Sigmoid colon (tissue), 4 donors: ENCODE data around the gene KDM1A.

Experiments used
- EP300 ChIP-seq, 4 donors: sonication (generic); formaldehyde crosslinking; IDR thresholded peaks; one replicate each; pipeline ENCODE4 v1.6.1; 2017; ENCODE audit warnings: antibody characterized with exemption in 4 of 4
- POLR2AphosphoS5 ChIP-seq, 4 donors: sonication (generic); formaldehyde crosslinking; IDR thresholded peaks; one replicate each; pipeline ENCODE4 v1.6.1; 2017; ENCODE audit warnings: antibody characterized with exemption in 4 of 4
- TF ChIP-seq, protein P1 (sequence below), 4 experiments: fragments of 450-650 bp in 3 of 4; fragments of 200-600 bp in 1 of 4; IDR thresholded peaks; one replicate each; pipeline ENCODE4 v1.5.1; 2016 to 2019; ENCODE audit warnings: antibody characterized with exemption in 4 of 4, mild to moderate bottlenecking in 3 of 4, moderate library complexity in 2 of 4

DNA sequence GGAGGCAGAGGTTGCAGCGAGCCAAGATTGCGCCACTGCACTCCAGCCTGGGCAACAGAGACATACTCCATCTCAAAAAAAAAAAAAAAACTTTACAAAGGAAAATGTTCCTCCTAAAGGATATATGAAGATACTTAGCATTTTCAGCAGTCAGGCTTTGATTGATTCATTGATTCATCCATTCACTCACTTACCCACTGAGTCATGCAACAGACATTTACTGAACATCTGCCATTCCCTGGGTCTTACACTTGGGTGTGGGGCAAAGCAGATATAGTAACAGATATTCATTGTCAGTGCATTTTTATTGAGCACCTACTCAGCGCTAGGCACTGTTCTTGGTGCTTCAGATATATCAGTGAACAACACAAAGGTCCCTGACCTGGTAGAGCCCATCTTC, 41.0 kb upstream of the KDM1A start:
- TF ChIP-seq, protein P1, sequence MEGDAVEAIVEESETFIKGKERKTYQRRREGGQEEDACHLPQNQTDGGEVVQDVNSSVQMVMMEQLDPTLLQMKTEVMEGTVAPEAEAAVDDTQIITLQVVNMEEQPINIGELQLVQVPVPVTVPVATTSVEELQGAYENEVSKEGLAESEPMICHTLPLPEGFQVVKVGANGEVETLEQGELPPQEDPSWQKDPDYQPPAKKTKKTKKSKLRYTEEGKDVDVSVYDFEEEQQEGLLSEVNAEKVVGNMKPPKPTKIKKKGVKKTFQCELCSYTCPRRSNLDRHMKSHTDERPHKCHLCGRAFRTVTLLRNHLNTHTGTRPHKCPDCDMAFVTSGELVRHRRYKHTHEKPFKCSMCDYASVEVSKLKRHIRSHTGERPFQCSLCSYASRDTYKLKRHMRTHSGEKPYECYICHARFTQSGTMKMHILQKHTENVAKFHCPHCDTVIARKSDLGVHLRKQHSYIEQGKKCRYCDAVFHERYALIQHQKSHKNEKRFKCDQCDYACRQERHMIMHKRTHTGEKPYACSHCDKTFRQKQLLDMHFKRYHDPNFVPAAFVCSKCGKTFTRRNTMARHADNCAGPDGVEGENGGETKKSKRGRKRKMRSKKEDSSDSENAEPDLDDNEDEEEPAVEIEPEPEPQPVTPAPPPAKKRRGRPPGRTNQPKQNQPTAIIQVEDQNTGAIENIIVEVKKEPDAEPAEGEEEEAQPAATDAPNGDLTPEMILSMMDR (IDR thresholded peaks at IDR 0.05), result no peak
- TF ChIP-seq EP300 (IDR thresholded peaks at IDR 0.05), result no peak
- no peak for TF ChIP-seq POLR2AphosphoS5 (IDR thresholded peaks at IDR 0.05)
